Endometrial microvascular endothelial cells (primary cell): ENCODE data around the gene RTN4RL2. TPM values are rescaled to one million over a fixed set of nuclear protein-coding genes. Genes with fewer than 3 reads are reported as not detected.

Source experiments
- in situ Hi-C: cut with HindIII; loops from 2 replicates; pipeline ENCODE4 v1.10.0; 2017; ENCODE audit warnings: low sequenced_read_pairs, low pct_unique_long_range_greater_than_20kb; ENCODE audit errors: inconsistent ontology term
- total RNA-seq: library from RNA; depleted of rRNA; stranded (reverse); fragments of >200 nt; gene quantifications from one replicate; pipeline ENCODE4 v1.2.3, GENCODE V29; 2015; ENCODE audit errors: inconsistent ontology term

RTN4RL2 gene
- total RNA-seq, 1 donor from 2014 or later, result not detected

DNA sequence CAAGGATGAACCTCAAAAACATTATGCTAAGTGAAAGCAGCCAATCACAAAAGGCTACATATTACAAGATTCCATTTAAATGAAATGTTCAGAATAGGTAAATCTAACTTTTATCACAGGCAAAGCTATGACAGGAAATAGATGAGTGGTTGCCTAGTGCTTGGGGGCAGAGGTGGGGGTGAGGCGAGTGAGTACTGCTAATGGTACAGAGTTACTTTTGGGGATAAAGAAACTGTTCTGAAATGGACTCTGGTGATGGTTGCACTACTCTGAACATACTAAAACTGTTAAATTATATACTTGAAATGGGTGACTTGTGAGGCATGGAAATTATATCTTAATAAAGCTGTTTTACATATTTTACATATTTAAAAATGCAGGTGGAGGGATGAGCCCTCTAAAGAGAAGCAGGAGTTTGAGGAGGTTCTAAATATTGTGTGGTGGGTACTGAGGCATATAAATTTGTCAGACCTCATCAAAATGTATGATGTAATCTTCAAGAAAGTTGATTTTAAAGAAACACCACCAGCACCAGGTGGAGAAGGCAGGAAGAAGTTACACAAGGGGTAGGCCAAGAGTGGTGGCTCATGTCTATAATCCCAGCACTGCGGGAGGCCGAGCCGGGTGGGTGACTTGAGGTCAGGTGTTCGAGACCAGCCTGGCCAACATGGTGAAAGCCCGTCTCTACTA lies 51.6 kb downstream of the RTN4RL2 start:
- in situ Hi-C loops, result no loop called here

DNA sequence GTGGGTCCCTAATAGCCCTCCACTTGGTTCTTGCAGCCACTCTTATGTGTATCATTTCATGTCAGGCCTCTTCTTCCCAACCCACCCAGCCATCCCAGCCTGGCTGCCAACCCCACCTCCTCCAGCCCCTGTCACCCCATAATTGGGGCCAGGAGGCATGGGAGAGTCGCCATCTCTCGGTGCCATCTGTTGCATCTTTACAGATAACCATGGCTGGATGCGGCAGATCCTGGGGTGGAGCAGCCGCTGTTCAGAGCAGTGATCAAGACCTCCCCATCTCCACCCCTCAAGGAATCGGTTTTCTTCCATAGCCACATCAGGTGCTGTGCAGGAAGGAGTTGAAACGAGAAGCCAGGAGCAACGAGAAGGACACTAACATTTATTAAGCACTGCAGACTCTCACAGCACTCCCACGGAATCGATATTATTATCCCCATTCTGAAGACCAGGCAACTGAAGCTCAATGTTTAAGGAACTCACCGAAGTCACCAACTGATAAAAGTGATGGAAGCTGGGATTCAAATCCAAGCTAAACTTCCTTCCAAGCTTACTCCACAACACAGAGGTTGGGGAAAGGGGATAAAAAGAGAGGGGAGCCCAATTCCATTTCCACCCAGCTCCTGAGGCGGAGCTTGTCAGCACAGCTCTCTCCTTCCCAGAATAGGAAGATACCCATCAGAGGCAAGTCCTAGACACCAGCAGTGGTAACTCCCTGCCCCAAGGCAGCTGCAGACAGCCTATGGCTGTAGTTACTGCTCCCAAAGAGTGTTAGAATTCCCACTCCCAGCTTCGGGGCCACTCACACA lies 52.5 kb downstream of the RTN4RL2 start:
- in situ Hi-C loops, result no loop called here

- in situ Hi-C loops, result no loop called here
Measured at GRCh38 chr11:57513452-57513795, 53.1 kb downstream of the RTN4RL2 start.

DNA sequence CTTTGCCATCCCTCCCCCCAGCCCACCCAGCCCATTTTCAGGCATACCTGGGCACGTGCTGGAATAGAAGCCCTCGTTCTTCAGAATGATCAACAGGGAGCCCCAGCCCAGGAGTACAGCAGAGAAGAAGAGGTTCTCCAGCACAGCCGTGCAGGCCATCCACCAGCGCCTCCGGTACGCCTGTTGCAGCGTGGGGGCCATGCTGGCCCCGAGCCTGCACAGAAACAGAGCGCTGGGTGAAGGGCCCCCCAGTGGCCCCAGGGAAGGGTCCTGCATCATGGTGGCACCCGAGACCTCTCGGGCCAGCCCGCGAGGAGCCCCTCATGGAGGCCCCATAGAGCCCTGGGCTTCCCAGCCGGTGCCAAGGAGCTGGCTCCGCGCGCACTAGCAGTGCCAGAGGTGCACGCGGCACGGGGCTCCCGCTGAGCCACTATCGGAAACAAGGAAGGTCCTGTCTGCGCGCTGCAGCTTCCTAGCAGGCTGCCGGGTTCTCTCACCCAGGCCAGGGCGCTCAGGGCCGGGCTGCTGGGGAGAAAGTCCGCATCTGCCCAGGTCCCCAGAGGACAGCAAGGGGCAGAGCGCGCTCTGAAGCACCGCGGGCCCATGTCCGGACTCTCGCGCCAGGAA lies 53.7 kb downstream of the RTN4RL2 start:
- in situ Hi-C loops, result no loop called here

- in situ Hi-C loops, result no loop called here
Measured at GRCh38 chr11:57514538-57515331, 54.4 kb downstream of the RTN4RL2 start.

DNA sequence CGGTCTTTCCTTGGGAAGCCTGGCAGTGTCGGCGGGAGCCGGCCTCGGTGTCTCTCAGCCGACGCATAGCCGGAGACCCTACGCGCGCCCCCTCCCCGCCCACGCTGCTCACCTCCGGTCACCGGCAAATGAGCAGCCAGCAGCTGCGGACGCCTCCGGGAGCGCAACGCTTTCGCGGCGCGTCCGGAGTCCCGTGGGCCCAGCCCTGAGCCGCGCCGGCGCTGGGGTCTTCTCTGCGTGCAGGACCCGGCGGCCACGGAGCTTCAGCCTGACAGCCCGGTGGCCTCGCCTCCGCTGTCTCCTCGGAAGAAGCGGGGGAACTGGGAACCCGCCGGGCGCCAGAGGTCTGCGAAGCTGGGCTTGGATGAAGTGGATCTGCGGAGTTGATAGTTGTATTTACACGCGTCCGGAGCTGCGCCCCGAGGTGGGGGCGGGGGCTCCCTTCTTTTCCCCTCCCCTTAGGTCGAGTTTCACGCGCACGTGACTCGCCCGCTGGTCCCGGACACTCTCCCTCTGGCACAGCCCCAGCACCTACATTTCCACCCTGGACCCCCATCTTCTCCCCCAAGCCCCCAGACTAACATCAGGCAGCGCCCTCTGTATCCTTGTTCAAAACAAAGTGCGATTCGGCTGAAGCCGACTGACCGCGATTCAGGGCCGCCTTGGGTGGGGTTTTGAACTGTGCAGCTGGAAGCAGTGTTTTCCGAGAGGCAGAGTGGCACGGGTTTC lies 55.2 kb downstream of the RTN4RL2 start, which contains the start of gene SLC43A1:
Gene SLC43A1 (minus strand): TSS at position 371 of the 729 bp plus-strand sequence. CDS start 1,591 bp downstream, outside the sequence.
- in situ Hi-C loops, result no loop called here

GRCh38 chr11:57516061-57516443 lies 55.7 kb downstream of the RTN4RL2 start:
- in situ Hi-C loops, result no loop called here

- in situ Hi-C loops, result no loop called here
Measured at GRCh38 chr11:57521116-57521515, 60.8 kb downstream of the RTN4RL2 start.

GRCh38 chr11:57523419-57523818 lies 63.1 kb downstream of the RTN4RL2 start:
- in situ Hi-C loops, result no loop called here

Other genes starting within 250 kb of the RTN4RL2 start
- gene APLNR, start 223.3 kb upstream of the RTN4RL2 start, total RNA-seq, result not detected
- gene TNKS1BP1, start 135.6 kb upstream of the RTN4RL2 start, total RNA-seq, result 57.4 TPM
- 124 TPM for gene SSRP1, start 124.6 kb upstream of the RTN4RL2 start, total RNA-seq
- not detected for gene P2RX3, start 122.2 kb upstream of the RTN4RL2 start, total RNA-seq
- not detected for gene PRG3, start 79.4 kb upstream of the RTN4RL2 start, total RNA-seq
- not detected for gene PRG2, start 69.9 kb upstream of the RTN4RL2 start, total RNA-seq
- gene SLC43A3, start 33.4 kb upstream of the RTN4RL2 start, total RNA-seq, result 122 TPM
- 5.5 TPM for gene SLC43A1, start 55.2 kb downstream of the RTN4RL2 start, total RNA-seq
- 75.8 TPM for gene TIMM10, start 70.2 kb downstream of the RTN4RL2 start, total RNA-seq
- gene SMTNL1, start 77.1 kb downstream of the RTN4RL2 start, total RNA-seq, result not detected
- 58.0 TPM for gene UBE2L6, start 107.1 kb downstream of the RTN4RL2 start, total RNA-seq
- gene SERPING1, start 137.2 kb downstream of the RTN4RL2 start, total RNA-seq, result 14.9 TPM
- not detected for gene YPEL4, start 189.4 kb downstream of the RTN4RL2 start, total RNA-seq
- 20.6 TPM for gene CLP1, start 197.2 kb downstream of the RTN4RL2 start, total RNA-seq
- 60.3 TPM for gene ZDHHC5, start 207.6 kb downstream of the RTN4RL2 start, total RNA-seq